Measurements from ENCODE around the gene BATF. TPM values are rescaled to one million over a fixed set of nuclear protein-coding genes. Genes with fewer than 3 reads are reported as not detected.

BATF gene
- total RNA-seq, 1 donor from 2014 or later, result 6.2 TPM

GRCh38 chr14:75595226-75595625 is 73.0 kb downstream of the BATF start:
- no peak for DNase-seq (ENCODE audit: low read depth in 2 of 2)

Other genes starting within 250 kb of the BATF start
- 25.5 and 67.3 TPM in 2 replicates for gene FOS, start 243.6 kb upstream of the BATF start, total RNA-seq
- gene JDP2, start 94.4 kb upstream of the BATF start, total RNA-seq, result 3.1 and 8.5 TPM in 2 replicates
- 1.6 and 1.8 TPM in 2 replicates for gene FLVCR2, start 56.2 kb downstream of the BATF start, total RNA-seq
- 5.2 and 6.0 TPM in 2 replicates for gene ERG28, start 138.4 kb downstream of the BATF start, total RNA-seq
- gene TTLL5, start 138.8 kb downstream of the BATF start, total RNA-seq, result 21.4 and 22.3 TPM in 2 replicates

Data from dermis microvascular lymphatic vessel endothelial cell (primary cell).